HCT116 (cell line): ENCODE measurements around the gene IBA57. TPM values are rescaled to one million over a fixed set of nuclear protein-coding genes. Genes with fewer than 3 reads are reported as not detected.

Source experiments
- ATAC-seq: fragments of 200-7000 bp; cut with Tn5 transposase; 2 replicates; pipeline ENCODE4 v1.9.1; 2020; ENCODE audit warnings: mild to moderate bottlenecking, moderate library complexity
- BruUV-seq: library from RNA; stranded (reverse); fragments of 400-500 nt; replicated peaks from 2 replicates; lab custom pipeline; 2021; lab: Mats Ljungman, UMichigan
- CTCF ChIA-PET: fragments of 300-600 bp; sonication (Branson Sonifier 250); formaldehyde crosslinking; loops from one replicate; lab custom pipeline; 2021; ENCODE audit warnings: antibody characterized with exemption; lab: Charles Lee
- POLR2A ChIA-PET: fragments of 300-600, 350-600 bp; sonication (Branson Sonifier 250); formaldehyde crosslinking; loops from one replicate; lab custom pipeline; 2021; ENCODE audit warnings: antibody characterized with exemption; lab: Charles Lee
- RAD21 ChIA-PET, 2 experiments: fragments of 300-600 bp; sonication (Branson Sonifier 250); formaldehyde crosslinking; loops; one replicate each; lab custom pipeline; 2023; ENCODE audit warnings: low total read pairs in 2 of 2; ENCODE audit not compliant: uncharacterized antibody in 2 of 2, unreplicated experiment in 2 of 2, low non-redundant PET in 1 of 2; lab: Charles Lee
- DNase-seq: peaks from one replicate; pipeline ENCODE4 v3.0.0-alpha.2; 2010; ENCODE audit warnings: low read depth, low spot score
- H2AFZ ChIP-seq: fragments of 200-600 bp; shearing (Covaris generic), sonication (generic); 2 replicates; pipeline ENCODE4 v1.6.1; 2017; ENCODE audit warnings: low read depth, mixed run types, mixed read lengths, antibody characterized with exemption, low read length; ENCODE audit not compliant: poor library complexity, severe bottlenecking
- H3K27ac ChIP-seq: 2 replicates; pipeline ENCODE4 v1.5.1; 2012; ENCODE audit warnings: low read depth, low read length
- H3K27me3 ChIP-seq: fragments of 200-600 bp; sonication (generic); 2 replicates; pipeline ENCODE4 v1.6.1; 2016; ENCODE audit warnings: mixed run types, low read length, mixed read lengths; ENCODE audit not compliant: insufficient read depth
- H3K36me3 ChIP-seq, 2 experiments: fragments of 200-500 bp in 1 of 2; fragments of 200-600 bp in 1 of 2; sonication (Bioruptor generic) in 1 of 2; sonication (generic) in 1 of 2; 2 replicates each; pipeline versions ENCODE4 v1.5.1 to v1.6.1; 2014 to 2016; ENCODE audit warnings: low read length in 2 of 2, inconsistent platforms in 1 of 2, mixed read lengths in 1 of 2, mixed run types in 1 of 2; ENCODE audit not compliant: insufficient read depth in 2 of 2, control insufficient read depth in 1 of 2
- H3K4me1 ChIP-seq, 2 experiments: fragments of 200-600 bp in 1 of 2; sonication (generic) in 1 of 2; 2 replicates each; pipeline versions ENCODE4 v1.5.1 to v1.6.1; 2012 to 2017; ENCODE audit warnings: low read length in 2 of 2, inconsistent platforms in 1 of 2, mild to moderate bottlenecking in 1 of 2, mixed read lengths in 1 of 2, mixed run types in 1 of 2, moderate library complexity in 1 of 2; ENCODE audit not compliant: insufficient read depth in 2 of 2, control insufficient read depth in 1 of 2
- H3K4me2 ChIP-seq: fragments of 200-600 bp; sonication (generic); 2 replicates; pipeline ENCODE4 v1.6.1; 2017; ENCODE audit warnings: mixed run types, low read length, mixed read lengths
- H3K4me3 ChIP-seq, 2 experiments: fragments of 200-600 bp in 1 of 2; sonication (generic) in 1 of 2; replicated peaks in 1 of 2; 2 replicates each; pipeline ENCODE4 v1.5.1; 2011 to 2016; ENCODE audit warnings: low read length in 2 of 2, control low read depth in 1 of 2, low read depth in 1 of 2, mild to moderate bottlenecking in 1 of 2, mixed read lengths in 1 of 2, mixed run types in 1 of 2
- H3K79me2 ChIP-seq: fragments of 200-600 bp; sonication (generic); 2 replicates; pipeline ENCODE4 v1.6.1; 2017; ENCODE audit warnings: mild to moderate bottlenecking, mixed run types, low read length, moderate library complexity, mixed read lengths; ENCODE audit not compliant: insufficient read depth
- H3K9ac ChIP-seq: fragments of 200-600 bp; sonication (generic); 2 replicates; pipeline ENCODE4 v1.6.1; 2016; ENCODE audit warnings: low read length, mixed read lengths
- H3K9me2 ChIP-seq: fragments of 200-600 bp; sonication (generic), shearing (Covaris generic); 2 replicates; pipeline ENCODE4 v1.6.1; 2017; ENCODE audit warnings: mixed run types, mild to moderate bottlenecking, moderate library complexity; ENCODE audit not compliant: insufficient read depth
- H3K9me3 ChIP-seq, 2 experiments: fragments of 200-500 bp in 1 of 2; fragments of 200-600 bp in 1 of 2; sonication (Bioruptor generic) in 1 of 2; sonication (generic) in 1 of 2; 2 replicates each; pipeline ENCODE4 v1.6.1; 2014 to 2017; ENCODE audit warnings: low read length in 2 of 2, mixed read lengths in 2 of 2, inconsistent platforms in 1 of 2, low read depth in 1 of 2, mild to moderate bottlenecking in 1 of 2, mixed run types in 1 of 2, moderate library complexity in 1 of 2; ENCODE audit not compliant: control insufficient read depth in 1 of 2, insufficient read depth in 1 of 2
- H4K20me1 ChIP-seq: fragments of 200-600 bp; sonication (generic), shearing (Covaris generic); 2 replicates; pipeline ENCODE4 v1.6.1; 2017; ENCODE audit warnings: mixed run types, mild to moderate bottlenecking, moderate library complexity; ENCODE audit not compliant: insufficient read depth
- ATF3 ChIP-seq: IDR thresholded peaks from 2 replicates; pipeline ENCODE4 v1.6.1; 2012
- CBX3 ChIP-seq: IDR thresholded peaks from 2 replicates; pipeline ENCODE4 v1.6.1; 2012; ENCODE audit warnings: low read depth
- CEBPB ChIP-seq: IDR thresholded peaks from 2 replicates; pipeline ENCODE4 v1.6.1; 2012; ENCODE audit warnings: low read depth
- EGR1 ChIP-seq: IDR thresholded peaks from 2 replicates; pipeline ENCODE4 v1.6.1; 2012; ENCODE audit warnings: low read depth
- ELF1 ChIP-seq: IDR thresholded peaks from 2 replicates; pipeline ENCODE4 v1.6.1; 2012; ENCODE audit warnings: low read depth, borderline replicate concordance
- FOSL1 ChIP-seq: IDR thresholded peaks from 2 replicates; pipeline ENCODE4 v1.6.1; 2012; ENCODE audit warnings: low read depth
- JUND ChIP-seq: IDR thresholded peaks from 2 replicates; pipeline ENCODE4 v1.6.1; 2012
- POLR2AphosphoS5 ChIP-seq: IDR thresholded peaks from 2 replicates; pipeline ENCODE4 v1.6.1; 2011; ENCODE audit warnings: mild to moderate bottlenecking, low read depth, low read length, moderate library complexity
- RAD21 ChIP-seq: IDR thresholded peaks from 2 replicates; pipeline ENCODE4 v1.6.1; 2012; ENCODE audit warnings: low read depth, mild to moderate bottlenecking
- REST ChIP-seq: IDR thresholded peaks from 2 replicates; pipeline ENCODE4 v1.6.1; 2012; ENCODE audit warnings: low read depth
- SIN3A ChIP-seq: IDR thresholded peaks from 2 replicates; pipeline ENCODE4 v1.6.1; 2012; ENCODE audit warnings: low read depth
- SP1 ChIP-seq: IDR thresholded peaks from 2 replicates; pipeline ENCODE4 v1.6.1; 2012; ENCODE audit warnings: low read depth
- SRF ChIP-seq: IDR thresholded peaks from 2 replicates; pipeline ENCODE4 v1.6.1; 2012; ENCODE audit warnings: low read depth
- TCF7L2 ChIP-seq: IDR thresholded peaks from 2 replicates; pipeline ENCODE4 v1.7.0; 2011; ENCODE audit warnings: borderline replicate concordance, inconsistent platforms; ENCODE audit not compliant: insufficient read depth, insufficient read length; ENCODE audit errors: extremely low read depth
- ZFX ChIP-seq: fragments of 450-650 bp; IDR thresholded peaks from 2 replicates; pipeline ENCODE4 v1.6.1; 2017
- ZNF274 ChIP-seq: fragments of 200-500 bp; sonication (Bioruptor generic); IDR thresholded peaks from 2 replicates; pipeline ENCODE4 v1.6.1; 2014; ENCODE audit warnings: mild to moderate bottlenecking, low read depth, low read length, inconsistent platforms
- intact Hi-C: fragments of 100-400 bp; cut with micrococcal nuclease; formaldehyde crosslinking; loops from 2 replicates; pipeline ENCODE4 v1.10.0; 2022
- total RNA-seq: library from RNA; stranded (reverse); gene quantifications from one replicate; pipeline ENCODE4 v1.2.1, GENCODE V29; 2021; ENCODE audit not compliant: unreplicated experiment
- TF ChIP-seq, protein P1 (sequence below): IDR thresholded peaks from 2 replicates; pipeline ENCODE4 v1.6.1; 2012

The IBA57 gene
- total RNA-seq, 1 experiment from 2014 or later = 11.6 TPM

GRCh38 chr1:228156941-228157728, 8.5 kb upstream of the IBA57 start:
- TF ChIP-seq POLR2AphosphoS5 (no peak), RAD21 (no peak), ELF1 (no peak), SIN3A (no peak), ZNF274 (no peak), CBX3 (no peak), FOSL1 (no peak), ATF3 (no peak)
- TF ChIP-seq, protein P1, sequence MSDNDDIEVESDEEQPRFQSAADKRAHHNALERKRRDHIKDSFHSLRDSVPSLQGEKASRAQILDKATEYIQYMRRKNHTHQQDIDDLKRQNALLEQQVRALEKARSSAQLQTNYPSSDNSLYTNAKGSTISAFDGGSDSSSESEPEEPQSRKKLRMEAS = no peak
- H3K4me1 ChIP-seq = peaks cover 11 to 17% of the 10 kb centered on the region in 2 experiments; a peak in 3 of 4 replicates
- no peaks in the 10 kb centered on the region for H3K27me3 ChIP-seq
- H3K36me3 ChIP-seq = no peaks in the 10 kb centered on the region
- H3K9me2 ChIP-seq = no peaks in the 10 kb centered on the region
- no peak overlapping the region for H3K27ac ChIP-seq
- no TSS peak for BruUV-seq
- ChIA-PET CTCF (no interaction called here), RAD21 (no interaction called here), POLR2A (interaction anchor here (0.7 kb wide), 1 partner anchor 331 kb away, joined by 3 read pairs; no protein-coding TSS in a partner anchor)
- no peak overlapping the region for H3K9ac ChIP-seq
- ATAC-seq (no peak), DNase-seq (no peak)
- intact Hi-C loops = no loop called here
- H4K20me1 ChIP-seq = no peaks in the 10 kb centered on the region
- H2AFZ ChIP-seq = no peak overlapping the region
- H3K4me3 ChIP-seq = no peak overlapping the region
- no peaks in the 10 kb centered on the region for H3K79me2 ChIP-seq
- H3K9me3 ChIP-seq = no peaks in the 10 kb centered on the region
- H3K4me2 ChIP-seq = no peak overlapping the region

- no TSS peak for BruUV-seq
- Histone ChIP-seq H3K27me3 (no peaks in the 10 kb centered on the region), H3K4me3 (no peak overlapping the region), H3K4me1 (peaks cover 11 to 23% of the 10 kb centered on the region in 2 experiments; a peak in 3 of 4 replicates), H3K79me2 (no peaks in the 10 kb centered on the region), H3K9me2 (no peaks in the 10 kb centered on the region), H3K36me3 (no peaks in the 10 kb centered on the region), H3K9ac (no peak overlapping the region), H3K27ac (no peak overlapping the region), H2AFZ (no peak overlapping the region), H4K20me1 (no peaks in the 10 kb centered on the region), H3K9me3 (no peaks in the 10 kb centered on the region), H3K4me2 (no peak overlapping the region)
- no peak for DNase-seq
- ChIA-PET RAD21 (no interaction called here), POLR2A (interaction anchor here (0.7 kb wide), 1 partner anchor 330 kb away, joined by 3 read pairs; no protein-coding TSS in a partner anchor), CTCF (no interaction called here)
- intact Hi-C loops = no loop called here
- no peak for ATAC-seq
- TF ChIP-seq JUND (no peak), EGR1 (no peak), TCF7L2 (no peak), RAD21 (no peak), ATF3 (no peak), CEBPB (no peak), REST (no peak), ZFX (no peak), ELF1 (no peak), CBX3 (no peak), SRF (no peak), SP1 (no peak)
These were observed 7.9 kb upstream of the IBA57 start for GRCh38 chr1:228157729-228158126.
